Lower leg skin (tissue), 4 donors: ENCODE data around the gene CYP11A1. TPM values are rescaled to one million over a fixed set of nuclear protein-coding genes. Genes with fewer than 3 reads are reported as not detected.

ENCODE experiments used
- microRNA-seq, 2 donors: library from miRNA; unstranded; fragments of <30 nt; microRNA quantifications; one replicate each; pipeline ENCODE4, GENCODE V29; 2016; ENCODE audit warnings: borderline replicate concordance in 2 of 2, borderline number of aligned reads in 1 of 2
- total RNA-seq, 4 donors: library from RNA; depleted of rRNA; stranded (reverse); fragments of >200 nt; gene quantifications; one replicate each; pipeline ENCODE4 v1.1.0, GENCODE V29; 2016

Gene CYP11A1
- total RNA-seq, 4 donors from 2014 or later: 0.34 to 0.75 (median 0.49) TPM; not detected in 1

Small RNA genes lying within 50 kb of the gene (microRNA-seq; reads per million reads assigned to microRNA genes)
- gene MIR6881: 0 reads per million in 2 donors

Other genes starting within 250 kb of the CYP11A1 start
- under 1 TPM in 3 of 4 donors, not detected in 1; 0.17 to 0.91 (median 0.39) TPM for gene ISLR2, start 237.1 kb downstream of the CYP11A1 start, total RNA-seq
- 10 to 100 TPM; 23.4 to 41.3 (median 26.1) TPM for gene ISLR, start 193.9 kb downstream of the CYP11A1 start, total RNA-seq
- gene STRA6, start 164.9 kb downstream of the CYP11A1 start, total RNA-seq: under 1 TPM in 1 of 4 donors, not detected in 3; 0.52 TPM
- not detected for gene CCDC33, start 131.3 kb downstream of the CYP11A1 start, total RNA-seq
- gene SEMA7A, start 66.3 kb upstream of the CYP11A1 start, total RNA-seq: 10 to 100 TPM; 16.7 to 30.5 (median 20.5) TPM
- gene UBL7, start 93.5 kb upstream of the CYP11A1 start, total RNA-seq: 100 to 1,000 TPM in 1 of 4 donors, 10 to 100 TPM in 3; 54.4 to 113 (median 82.3) TPM
- 1 to 10 TPM; 4.9 to 6.3 (median 6.1) TPM for gene ARID3B, start 173.6 kb upstream of the CYP11A1 start, total RNA-seq
- gene CLK3, start 248.2 kb upstream of the CYP11A1 start, total RNA-seq: 100 to 1,000 TPM in 2 of 4 donors, 10 to 100 TPM in 2; 96.7 to 230 (median 117) TPM